ENCODE results near the gene COLQ.

The COLQ gene

DNA sequence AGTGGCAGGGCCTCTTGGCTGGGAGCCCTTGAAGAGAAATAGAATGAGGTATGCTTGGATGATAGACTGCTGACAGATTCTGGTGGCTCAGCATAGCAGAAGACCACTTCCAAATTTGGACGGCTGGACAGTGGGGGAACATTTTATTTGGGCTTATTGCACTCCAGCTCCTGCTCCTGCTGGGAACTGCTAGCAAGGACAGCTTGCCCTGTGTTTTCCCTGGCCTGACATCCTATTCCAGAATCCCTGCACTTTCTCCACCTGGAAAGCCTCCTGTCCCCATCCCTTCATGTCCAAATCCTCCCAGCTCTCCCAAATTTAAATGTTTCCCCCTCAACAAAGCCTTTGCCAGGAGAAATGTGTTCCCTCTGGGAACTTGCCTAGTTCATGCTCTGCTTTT, 9.8 kb upstream of the COLQ start:
- Histone ChIP-seq H3K18ac (ENCODE audit: low read length) (no peak overlapping the region), H3K9ac (ENCODE audit: low read length) (no peak overlapping the region), H3K27me3 (ENCODE audit: insufficient read depth, low read length) (peaks cover 2% of the 10 kb centered on the region), H3K14ac (ENCODE audit: low read length) (no peak overlapping the region), H2AK5ac (ENCODE audit: low read length) (no peak overlapping the region), H4K12ac (ENCODE audit: low read depth, low read length) (no peak overlapping the region), H3K4me2 (ENCODE audit: low read length) (no peak overlapping the region), H3K79me1 (ENCODE audit: low read length) (no peaks in the 10 kb centered on the region), H3K9me3 (ENCODE audit: insufficient read depth, low read depth, low read length) (no peaks in the 10 kb centered on the region), H2BK12ac (ENCODE audit: low read length) (no peak overlapping the region), H3K4me3 (ENCODE audit: low read depth, low read length) (no peak overlapping the region), H3K36me3 (ENCODE audit: control insufficient read depth in 1 of 2, insufficient read depth in 2 of 2, low read length in 2 of 2) (no peaks in the 10 kb centered on the region), H3K4me1 (ENCODE audit: control insufficient read depth in 1 of 2, insufficient read depth in 2 of 2, low read length in 2 of 2) (peaks cover 2 to 6% of the 10 kb centered on the region in 2 experiments), H4K8ac (ENCODE audit: low read depth, low read length) (no peak overlapping the region), H2BK5ac (ENCODE audit: low read depth, low read length, poor library complexity) (no peak overlapping the region), H3K27ac (ENCODE audit: low read depth, low read length) (no peak overlapping the region), H3K4ac (ENCODE audit: low read depth, low read length) (no peak overlapping the region), H3K23ac (ENCODE audit: low read length) (no peak overlapping the region), H3K79me2 (ENCODE audit: control insufficient read depth, insufficient read depth, low read length, poor library complexity) (no peaks in the 10 kb centered on the region), H2AFZ (ENCODE audit: insufficient read depth, low read length, poor library complexity) (no peak overlapping the region), H4K91ac (ENCODE audit: low read depth, low read length) (no peak overlapping the region), H2BK120ac (ENCODE audit: insufficient read depth, low read length, poor library complexity) (no peak overlapping the region)
- no peak for DNase-seq
- WGBS (ENCODE audit: extremely low coverage, insufficient coverage, insufficient read length), result no CpG with 5 or more reads among the region's 1 CpG

DNA sequence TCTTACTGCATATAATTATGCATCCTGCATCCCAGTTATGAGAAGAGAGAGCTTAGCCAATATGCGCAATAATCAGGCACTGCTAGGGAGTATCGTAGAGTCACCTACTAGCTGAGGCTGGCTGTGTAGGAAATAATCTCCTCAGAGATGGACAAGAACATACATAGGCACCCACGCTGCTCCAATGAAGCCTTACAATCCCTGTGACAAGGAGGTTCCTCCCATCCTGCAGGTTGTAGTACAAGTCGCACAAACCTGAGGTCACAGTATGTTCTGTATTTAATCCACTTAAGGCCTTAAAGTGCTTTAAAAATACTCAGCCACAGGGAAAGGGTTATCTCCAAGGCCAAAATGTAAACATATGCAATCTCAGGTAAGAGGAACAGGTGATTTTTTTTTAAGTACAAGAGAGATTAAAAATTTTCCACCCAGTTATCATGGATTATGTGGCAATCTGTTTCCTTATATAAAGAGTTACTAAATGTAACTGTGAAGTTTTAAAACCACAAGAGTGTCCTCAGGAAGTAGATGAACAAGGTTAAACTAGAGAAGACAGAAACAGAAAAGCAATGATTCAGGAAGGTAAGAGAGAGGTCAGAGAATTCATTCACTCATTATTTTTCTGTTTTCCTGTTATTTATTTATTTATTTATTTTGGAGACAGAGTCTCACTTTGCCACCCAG, 7.5 kb upstream of the COLQ start:
- H2BK12ac ChIP-seq (ENCODE audit: low read length), result no peak overlapping the region
- no CpG with 5 or more reads among the region's 4 CpGs for WGBS (ENCODE audit: extremely low coverage, insufficient coverage, insufficient read length)
- no peaks in the 10 kb centered on the region for H3K9me3 ChIP-seq (ENCODE audit: insufficient read depth, low read depth, low read length)
- H3K36me3 ChIP-seq (ENCODE audit: control insufficient read depth in 1 of 2, insufficient read depth in 2 of 2, low read length in 2 of 2), result no peaks in the 10 kb centered on the region
- no peak overlapping the region for H3K27ac ChIP-seq (ENCODE audit: low read depth, low read length)
- no peak overlapping the region for H2AK5ac ChIP-seq (ENCODE audit: low read length)
- no peak overlapping the region for H4K8ac ChIP-seq (ENCODE audit: low read depth, low read length)
- no peak overlapping the region for H2BK120ac ChIP-seq (ENCODE audit: insufficient read depth, low read length, poor library complexity)
- H2AFZ ChIP-seq (ENCODE audit: insufficient read depth, low read length, poor library complexity), result no peak overlapping the region
- no peak overlapping the region for H2BK5ac ChIP-seq (ENCODE audit: low read depth, low read length, poor library complexity)
- no peaks in the 10 kb centered on the region for H3K79me2 ChIP-seq (ENCODE audit: control insufficient read depth, insufficient read depth, low read length, poor library complexity)
- no peak for DNase-seq
- H3K9ac ChIP-seq (ENCODE audit: low read length), result no peak overlapping the region
- H3K4me2 ChIP-seq (ENCODE audit: low read length), result no peak overlapping the region
- no peak overlapping the region for H3K18ac ChIP-seq (ENCODE audit: low read length)
- H3K4me3 ChIP-seq (ENCODE audit: low read depth, low read length), result no peak overlapping the region
- no peak overlapping the region for H4K12ac ChIP-seq (ENCODE audit: low read depth, low read length)
- peaks cover 0 to 6% of the 10 kb centered on the region in 2 experiments for H3K4me1 ChIP-seq (ENCODE audit: control insufficient read depth in 1 of 2, insufficient read depth in 2 of 2, low read length in 2 of 2)
- no peak overlapping the region for H3K4ac ChIP-seq (ENCODE audit: low read depth, low read length)
- H3K14ac ChIP-seq (ENCODE audit: low read length), result no peak overlapping the region
- H3K79me1 ChIP-seq (ENCODE audit: low read length), result no peaks in the 10 kb centered on the region
- peaks cover 2% of the 10 kb centered on the region for H3K27me3 ChIP-seq (ENCODE audit: insufficient read depth, low read length)
- H3K23ac ChIP-seq (ENCODE audit: low read length), result no peak overlapping the region
- H4K91ac ChIP-seq (ENCODE audit: low read depth, low read length), result no peak overlapping the region

DNA sequence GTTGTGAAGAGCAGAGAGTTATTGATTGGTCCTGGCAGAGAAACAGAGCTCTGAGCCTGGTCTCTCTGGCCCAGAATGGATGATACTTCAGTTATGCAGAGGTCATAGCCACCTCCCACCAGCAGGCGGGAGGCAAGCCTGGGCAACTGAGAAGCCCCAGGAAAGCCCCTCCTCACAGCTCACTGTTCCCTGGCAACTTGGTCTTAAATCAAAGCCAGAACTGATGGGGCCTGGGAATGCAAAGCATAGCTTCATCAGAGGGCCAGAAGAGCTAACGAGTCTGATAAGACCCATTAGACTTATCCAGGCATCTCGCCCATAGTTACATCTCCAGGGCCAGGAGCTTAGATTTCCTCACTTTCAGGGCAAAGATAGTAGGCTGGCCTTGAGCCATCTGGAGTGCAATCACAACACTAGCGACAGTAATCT, 5.5 kb upstream of the COLQ start:
- Histone ChIP-seq H3K79me1 (ENCODE audit: low read length) (no peaks in the 10 kb centered on the region), H3K14ac (ENCODE audit: low read length) (no peak overlapping the region), H3K4ac (ENCODE audit: low read depth, low read length) (no peak overlapping the region), H3K9me3 (ENCODE audit: insufficient read depth, low read depth, low read length) (no peaks in the 10 kb centered on the region), H3K36me3 (ENCODE audit: control insufficient read depth in 1 of 2, insufficient read depth in 2 of 2, low read length in 2 of 2) (no peaks in the 10 kb centered on the region), H3K23ac (ENCODE audit: low read length) (no peak overlapping the region), H2BK12ac (ENCODE audit: low read length) (no peak overlapping the region), H4K91ac (ENCODE audit: low read depth, low read length) (no peak overlapping the region), H3K18ac (ENCODE audit: low read length) (no peak overlapping the region), H2BK120ac (ENCODE audit: insufficient read depth, low read length, poor library complexity) (no peak overlapping the region), H3K4me1 (ENCODE audit: control insufficient read depth in 1 of 2, insufficient read depth in 2 of 2, low read length in 2 of 2) (peaks cover 0 to 2% of the 10 kb centered on the region in 2 experiments), H3K4me3 (ENCODE audit: low read depth, low read length) (no peak overlapping the region), H3K4me2 (ENCODE audit: low read length) (no peak overlapping the region), H2AFZ (ENCODE audit: insufficient read depth, low read length, poor library complexity) (no peak overlapping the region), H3K27ac (ENCODE audit: low read depth, low read length) (no peak overlapping the region), H3K27me3 (ENCODE audit: insufficient read depth, low read length) (peaks cover 2% of the 10 kb centered on the region), H4K8ac (ENCODE audit: low read depth, low read length) (no peak overlapping the region), H3K9ac (ENCODE audit: low read length) (no peak overlapping the region), H2AK5ac (ENCODE audit: low read length) (no peak overlapping the region), H4K12ac (ENCODE audit: low read depth, low read length) (no peak overlapping the region), H2BK5ac (ENCODE audit: low read depth, low read length, poor library complexity) (no peak overlapping the region), H3K79me2 (ENCODE audit: control insufficient read depth, insufficient read depth, low read length, poor library complexity) (no peaks in the 10 kb centered on the region)
- DNase-seq, result no peak
- WGBS (ENCODE audit: extremely low coverage, insufficient coverage, insufficient read length), result no CpG with 5 or more reads among the region's 4 CpGs

DNA sequence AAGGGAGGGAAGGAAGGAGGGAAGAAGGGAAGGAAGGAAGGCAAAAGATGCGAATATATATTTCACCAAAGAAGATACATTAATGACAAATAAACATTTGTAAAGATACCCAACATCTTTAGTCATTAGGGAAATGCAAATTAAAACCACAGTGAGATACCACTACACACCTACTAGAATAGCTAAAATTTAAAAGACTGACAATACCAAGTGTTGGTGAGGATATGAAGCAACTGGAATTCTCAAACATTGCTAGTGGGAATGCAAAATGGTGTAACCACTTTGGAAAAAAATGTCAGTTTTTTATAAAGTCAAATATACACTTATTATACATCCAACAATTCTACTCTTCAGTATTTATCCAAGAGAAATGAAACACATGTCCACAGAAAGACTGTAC, 4.3 kb upstream of the COLQ start:
- H3K9me3 ChIP-seq (ENCODE audit: insufficient read depth, low read depth, low read length), result no peaks in the 10 kb centered on the region
- no peaks in the 10 kb centered on the region for H3K79me1 ChIP-seq (ENCODE audit: low read length)
- H3K9ac ChIP-seq (ENCODE audit: low read length), result no peak overlapping the region
- peaks cover 2% of the 10 kb centered on the region for H3K27me3 ChIP-seq (ENCODE audit: insufficient read depth, low read length)
- H3K14ac ChIP-seq (ENCODE audit: low read length), result no peak overlapping the region
- H3K4me3 ChIP-seq (ENCODE audit: low read depth, low read length), result no peak overlapping the region
- no peak overlapping the region for H3K18ac ChIP-seq (ENCODE audit: low read length)
- no peaks in the 10 kb centered on the region for H3K79me2 ChIP-seq (ENCODE audit: control insufficient read depth, insufficient read depth, low read length, poor library complexity)
- no peak overlapping the region for H3K27ac ChIP-seq (ENCODE audit: low read depth, low read length)
- no peaks in the 10 kb centered on the region for H3K4me1 ChIP-seq (ENCODE audit: control insufficient read depth in 1 of 2, insufficient read depth in 2 of 2, low read length in 2 of 2)
- no peak overlapping the region for H2BK12ac ChIP-seq (ENCODE audit: low read length)
- H2BK120ac ChIP-seq (ENCODE audit: insufficient read depth, low read length, poor library complexity), result no peak overlapping the region
- H4K12ac ChIP-seq (ENCODE audit: low read depth, low read length), result no peak overlapping the region
- H4K91ac ChIP-seq (ENCODE audit: low read depth, low read length), result no peak overlapping the region
- H3K36me3 ChIP-seq (ENCODE audit: control insufficient read depth in 1 of 2, insufficient read depth in 2 of 2, low read length in 2 of 2), result no peaks in the 10 kb centered on the region
- no peak overlapping the region for H3K4me2 ChIP-seq (ENCODE audit: low read length)
- no peak overlapping the region for H4K8ac ChIP-seq (ENCODE audit: low read depth, low read length)
- WGBS (ENCODE audit: extremely low coverage, insufficient coverage, insufficient read length), result no CpG with 5 or more reads among the region's 1 CpG
- no peak overlapping the region for H3K4ac ChIP-seq (ENCODE audit: low read depth, low read length)
- DNase-seq, result no peak
- no peak overlapping the region for H2BK5ac ChIP-seq (ENCODE audit: low read depth, low read length, poor library complexity)
- no peak overlapping the region for H2AFZ ChIP-seq (ENCODE audit: insufficient read depth, low read length, poor library complexity)
- H2AK5ac ChIP-seq (ENCODE audit: low read length), result no peak overlapping the region
- no peak overlapping the region for H3K23ac ChIP-seq (ENCODE audit: low read length)
